Measurements from ENCODE around the gene LYZL1.
"Not testable (repeated sequence)": the region's sequence is repeated elsewhere in the genome, so short reads cannot be mapped to it uniquely, and the experiment has no call there.

The LYZL1 gene

DNA sequence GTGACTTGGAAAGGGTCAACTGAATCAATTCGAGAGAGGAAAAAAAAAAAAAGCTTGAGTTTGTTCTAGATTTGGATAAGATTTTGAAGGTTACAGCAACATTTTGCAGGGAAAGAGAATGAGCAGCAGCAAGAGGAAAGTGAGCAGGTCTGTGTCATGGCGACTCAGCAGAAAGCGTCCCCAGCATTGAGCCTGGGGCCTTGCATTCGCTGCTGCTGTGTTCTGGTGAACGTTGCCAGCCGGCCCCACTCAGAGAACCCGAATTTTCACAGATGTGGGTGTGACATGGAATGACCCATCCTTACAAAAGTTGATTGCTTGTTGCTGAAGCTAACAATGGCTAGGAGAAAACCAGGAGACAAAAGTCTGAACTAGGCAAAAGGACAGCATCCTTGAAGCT lies 21.6 kb downstream of the LYZL1 start:
- DNase-seq: not testable (repeated sequence)

DNA sequence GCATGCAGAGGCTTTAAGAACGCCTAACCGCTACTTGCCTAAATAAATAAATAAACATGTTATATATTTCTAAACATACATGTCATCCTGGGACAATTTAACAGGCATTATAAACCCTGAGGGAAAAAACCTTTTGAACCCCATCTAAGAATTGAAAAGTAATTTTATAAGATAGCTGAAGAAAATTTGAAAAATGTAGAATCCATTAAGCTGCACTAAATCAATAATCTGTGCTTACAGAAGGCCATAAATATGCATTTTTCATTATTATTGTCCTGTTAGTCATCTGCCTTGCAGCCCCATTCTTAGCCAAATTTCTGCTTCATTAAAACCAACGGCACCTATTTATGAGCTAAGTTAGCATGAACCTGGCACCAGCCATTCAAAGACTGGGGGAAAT lies 24.2 kb downstream of the LYZL1 start:
- no peak for DNase-seq

DNA sequence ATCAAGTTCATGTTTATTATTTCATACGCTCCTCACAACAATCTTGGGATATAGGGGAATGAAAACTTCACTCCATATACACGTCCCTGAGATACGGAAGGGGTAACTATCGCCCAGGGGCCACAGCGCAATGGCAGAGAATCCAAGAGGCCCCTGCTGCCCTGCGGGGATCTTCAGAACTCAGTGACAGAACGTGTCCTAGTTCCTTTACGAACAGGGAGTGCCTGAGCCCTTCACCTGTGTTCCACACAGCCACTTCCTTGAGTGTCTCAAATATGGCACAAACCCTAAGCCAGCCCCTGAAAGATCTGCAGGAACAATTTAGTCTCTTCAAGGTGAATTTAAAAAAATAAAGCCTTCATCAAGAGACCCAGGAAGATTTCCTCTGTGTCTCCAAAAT lies 25.9 kb downstream of the LYZL1 start:
- no peak for DNase-seq

DNA sequence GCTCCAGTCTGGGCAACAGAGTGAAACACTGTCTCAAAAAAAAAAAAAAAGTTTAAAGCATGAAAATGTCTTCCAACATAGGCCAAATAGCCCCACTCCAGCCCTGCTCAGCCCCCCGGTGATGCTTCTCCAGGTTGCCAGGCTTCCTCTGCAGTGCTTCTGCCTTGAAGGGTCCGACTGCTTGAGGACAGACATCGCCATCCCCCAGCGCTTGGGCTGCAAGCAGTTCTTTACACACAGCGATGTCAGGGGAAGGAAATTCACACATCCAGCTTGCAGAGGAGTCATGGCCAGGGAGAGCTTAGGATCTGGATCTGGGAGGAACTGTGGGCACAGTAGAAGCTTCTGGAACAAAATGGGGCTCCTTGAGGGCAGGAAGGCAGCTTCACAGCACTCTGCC lies 26.9 kb downstream of the LYZL1 start:
- DNase-seq: no peak

DNA sequence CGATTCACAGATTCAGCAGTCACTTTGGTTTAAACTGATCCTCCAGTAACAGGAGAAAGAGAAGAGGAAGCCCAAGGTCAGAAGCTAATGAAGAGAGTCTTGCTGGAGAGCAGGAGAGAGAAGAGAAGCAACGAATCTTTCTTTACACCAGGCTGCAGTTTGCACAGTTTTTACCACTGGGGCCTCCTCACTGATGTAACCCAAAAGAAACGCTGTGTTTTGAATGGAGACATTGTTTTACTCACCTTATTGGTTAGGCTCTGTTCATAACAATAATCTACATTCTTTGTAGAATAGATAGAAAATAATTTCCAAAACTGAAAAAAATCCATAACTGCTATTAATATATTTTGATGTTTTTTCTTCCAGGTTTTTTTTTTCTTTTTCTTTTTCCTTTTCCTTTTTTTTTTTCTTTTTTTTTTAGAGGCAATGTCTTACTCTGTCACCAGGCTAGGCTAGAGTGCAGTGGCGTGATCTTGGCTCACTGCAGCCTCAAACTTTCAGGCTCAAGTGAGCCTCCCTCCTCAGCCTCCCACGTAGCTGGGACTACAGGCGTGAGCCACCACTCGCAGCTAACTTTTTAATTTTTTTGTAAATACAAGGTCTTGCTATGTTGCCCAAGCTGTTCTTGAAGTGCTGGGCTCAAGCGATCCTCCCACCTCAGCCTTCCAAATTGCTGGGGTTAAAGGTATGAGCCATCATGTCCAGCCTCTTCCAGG lies 27.6 kb downstream of the LYZL1 start:
- no peak for DNase-seq

DNA sequence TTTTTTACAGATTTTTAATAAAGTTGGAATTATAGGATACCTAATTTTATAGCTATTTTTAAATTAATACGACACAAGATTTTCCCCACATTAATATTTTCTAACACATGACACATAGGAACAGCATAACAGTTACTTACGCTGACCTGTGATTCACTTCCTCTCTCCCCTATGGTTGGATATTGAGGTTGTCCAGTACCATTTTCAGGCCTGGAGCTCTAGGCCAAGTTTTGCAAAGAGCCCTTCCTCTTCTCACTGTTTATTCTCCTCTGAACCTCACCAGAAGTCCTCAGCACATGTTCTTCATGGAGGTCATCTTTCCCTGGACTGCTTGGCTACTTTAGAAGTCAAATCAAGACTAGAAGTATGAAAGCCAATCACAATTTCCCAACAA lies 28.2 kb downstream of the LYZL1 start:
- no peak for DNase-seq

DNA sequence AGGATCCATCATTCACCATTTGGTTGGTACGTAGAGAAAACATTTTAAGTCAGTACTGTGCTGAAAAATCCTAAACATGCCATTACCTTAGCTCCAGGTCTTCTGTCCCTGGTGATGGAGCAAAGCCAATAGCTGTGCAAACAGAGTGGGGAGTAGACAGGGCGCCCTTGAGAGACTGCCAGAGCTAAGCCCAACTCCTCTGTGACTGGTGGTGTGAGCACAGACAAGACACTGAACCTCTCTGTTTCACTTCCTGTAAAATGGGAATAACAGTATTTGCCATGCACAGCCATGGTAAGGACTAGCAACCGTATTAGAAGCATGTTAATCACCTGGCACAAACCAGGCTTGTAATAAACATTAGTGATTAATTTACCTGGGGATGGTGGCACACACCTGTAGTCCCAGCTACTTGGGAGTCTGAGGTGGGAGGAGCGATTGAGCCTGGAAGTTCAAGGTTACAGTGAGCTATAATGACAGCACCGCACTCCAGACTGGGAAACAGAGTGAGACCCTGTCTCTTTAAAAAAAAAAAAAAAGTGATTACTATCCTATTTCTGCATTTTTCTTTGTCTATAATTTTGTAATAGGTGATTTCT lies 28.7 kb downstream of the LYZL1 start:
- DNase-seq: no peak

DNA sequence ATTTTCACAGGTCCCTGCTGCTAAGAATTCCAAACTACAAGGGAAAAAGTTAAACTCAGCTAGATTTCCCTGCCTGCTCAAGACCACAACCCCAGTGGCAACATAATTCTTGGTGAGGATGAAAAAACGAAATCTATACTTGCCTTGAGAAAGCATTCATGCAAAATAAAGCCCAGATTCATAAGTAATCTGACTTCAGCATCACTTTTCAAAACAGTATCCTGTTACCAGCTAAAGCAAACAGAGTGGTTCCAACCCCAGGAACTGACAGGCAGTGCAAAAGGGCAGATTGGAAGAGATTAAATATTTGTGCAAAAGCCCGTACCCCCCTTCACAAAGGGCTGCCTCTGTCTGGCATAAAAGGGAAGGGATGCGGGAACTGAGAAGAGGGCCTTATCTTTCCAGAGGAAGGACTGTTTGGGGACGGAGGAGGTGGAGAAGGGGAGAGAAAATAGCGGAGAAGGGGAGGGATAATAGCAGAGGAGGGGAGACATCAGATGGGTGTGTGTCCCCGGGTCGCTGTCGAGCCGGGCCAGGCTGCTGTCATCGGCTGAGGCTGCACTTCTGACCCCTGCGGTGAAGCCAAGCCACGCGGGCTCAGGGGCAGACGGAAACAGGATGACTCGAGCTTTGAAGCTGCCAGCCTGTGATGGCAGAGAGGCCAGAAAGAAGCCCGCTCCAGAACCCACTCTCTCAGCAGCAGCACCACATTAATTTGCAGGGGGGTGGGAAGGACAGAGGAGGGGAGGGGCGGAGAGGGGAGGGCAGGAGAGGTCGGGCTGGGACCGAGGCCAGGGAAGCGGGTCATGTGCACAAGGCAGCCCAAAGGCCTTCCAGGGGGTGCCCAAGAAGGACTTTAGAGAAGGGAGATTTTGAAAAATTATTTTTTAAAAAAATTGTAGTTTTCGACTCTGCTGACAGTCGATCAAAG lies 29.5 kb downstream of the LYZL1 start:
- DNase-seq: not testable (repeated sequence)

DNA sequence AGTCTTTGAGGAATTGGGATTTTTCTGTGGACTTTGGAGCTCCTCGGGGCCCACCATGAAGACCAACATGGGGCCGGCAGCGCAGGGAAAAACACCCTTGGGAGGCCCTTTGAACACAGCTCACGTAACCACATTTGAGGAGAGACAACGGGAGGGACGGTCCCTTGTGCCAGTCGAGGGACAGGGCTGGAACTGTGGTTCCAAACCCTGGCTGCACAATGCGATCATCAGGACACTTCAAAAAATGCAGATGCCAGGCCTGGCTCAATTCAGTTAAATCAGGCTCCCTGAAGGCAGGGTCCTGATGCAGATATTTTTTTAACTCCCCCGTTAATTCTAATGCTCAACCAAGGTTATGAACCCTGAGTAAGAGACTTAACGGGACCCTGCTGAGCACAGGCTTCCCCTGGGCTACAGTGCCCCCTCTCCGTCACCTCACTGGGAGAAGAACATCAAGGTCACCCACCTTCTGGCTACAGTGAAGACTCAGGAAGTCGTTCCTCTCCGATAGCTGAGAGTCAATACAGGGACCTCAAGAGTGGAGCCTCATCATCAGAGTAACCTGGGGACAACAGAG lies 30.4 kb downstream of the LYZL1 start:
- DNase-seq: no peak

DNA sequence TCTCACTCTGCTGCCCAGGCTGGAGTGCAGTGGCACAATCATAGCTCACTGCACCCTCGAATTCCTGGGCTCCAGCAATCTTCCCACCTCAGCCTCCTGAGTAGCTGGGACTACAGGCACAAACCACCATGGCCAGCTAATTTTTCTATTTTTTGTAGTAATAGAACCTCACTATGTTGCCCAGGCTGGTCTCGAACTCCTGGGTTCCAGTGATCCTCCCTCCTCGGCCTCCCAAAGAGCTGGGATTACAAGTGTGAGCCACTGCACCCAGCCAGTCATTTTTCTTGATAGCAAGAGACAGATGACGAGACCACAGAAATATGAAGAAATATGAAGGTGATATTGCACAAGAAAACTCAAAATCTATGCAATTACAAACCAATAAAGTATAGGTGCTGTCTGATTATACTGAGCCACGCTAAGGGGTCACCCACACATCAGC lies 31.8 kb downstream of the LYZL1 start:
- DNase-seq: not testable (repeated sequence)

DNA sequence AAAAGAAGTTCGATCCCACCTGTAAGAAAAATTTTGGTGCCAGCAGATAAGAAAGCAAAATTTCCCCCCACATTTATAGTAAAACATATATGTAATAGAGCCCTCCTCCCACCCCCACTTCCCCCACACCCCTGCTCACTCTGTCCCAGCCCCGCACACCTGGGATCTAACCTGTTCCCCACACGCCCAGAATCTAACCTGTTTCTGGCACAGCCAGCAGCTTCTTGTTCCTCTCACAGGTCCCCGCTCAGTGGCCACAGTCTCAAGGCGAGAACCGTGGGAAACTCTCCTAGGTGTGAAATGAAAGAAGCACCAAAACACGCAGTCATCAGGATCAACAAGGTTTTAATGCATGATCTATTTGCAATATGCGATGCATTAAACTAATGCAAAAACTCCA lies 32.8 kb downstream of the LYZL1 start:
- DNase-seq: no peak

DNA sequence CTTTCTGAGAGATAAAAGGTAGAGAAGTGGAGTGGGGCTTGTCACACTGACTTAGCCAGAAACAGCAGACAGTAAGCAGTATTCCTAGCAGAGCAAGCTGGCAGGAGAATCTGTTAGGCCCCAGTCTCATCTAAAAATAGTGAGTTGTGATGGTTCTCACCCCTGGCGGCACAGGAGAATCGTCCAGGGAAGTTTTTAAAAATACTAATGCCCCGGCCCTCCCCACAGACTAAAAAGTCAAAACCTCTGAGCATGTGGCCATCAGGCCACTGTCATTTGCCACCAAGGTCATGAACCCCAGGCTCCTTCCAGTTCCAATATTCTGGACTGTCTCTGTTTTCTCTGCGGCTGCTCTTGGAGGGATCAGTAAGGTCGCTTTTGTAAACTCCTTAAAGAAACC lies 34.0 kb downstream of the LYZL1 start:
- DNase-seq: no peak

DNA sequence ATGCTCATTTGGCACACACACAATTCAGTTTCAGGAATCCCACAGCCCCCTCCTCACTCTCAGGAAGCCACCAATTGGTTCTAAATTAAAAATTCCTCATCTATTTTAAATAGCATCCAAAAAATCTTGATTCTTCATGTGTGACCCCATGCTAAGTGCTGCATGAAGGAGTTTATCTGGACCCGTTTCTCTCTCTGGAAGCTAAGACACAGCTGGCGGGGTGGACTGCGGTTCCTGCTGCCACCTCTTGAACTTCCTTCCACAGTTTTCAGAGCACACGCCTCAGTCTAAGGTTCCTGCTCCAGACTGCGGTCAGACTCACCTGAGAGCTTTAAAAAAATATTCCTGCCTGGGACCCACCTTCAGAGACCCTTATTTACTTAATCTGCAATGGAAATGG lies 34.5 kb downstream of the LYZL1 start:
- DNase-seq: no peak

DNA sequence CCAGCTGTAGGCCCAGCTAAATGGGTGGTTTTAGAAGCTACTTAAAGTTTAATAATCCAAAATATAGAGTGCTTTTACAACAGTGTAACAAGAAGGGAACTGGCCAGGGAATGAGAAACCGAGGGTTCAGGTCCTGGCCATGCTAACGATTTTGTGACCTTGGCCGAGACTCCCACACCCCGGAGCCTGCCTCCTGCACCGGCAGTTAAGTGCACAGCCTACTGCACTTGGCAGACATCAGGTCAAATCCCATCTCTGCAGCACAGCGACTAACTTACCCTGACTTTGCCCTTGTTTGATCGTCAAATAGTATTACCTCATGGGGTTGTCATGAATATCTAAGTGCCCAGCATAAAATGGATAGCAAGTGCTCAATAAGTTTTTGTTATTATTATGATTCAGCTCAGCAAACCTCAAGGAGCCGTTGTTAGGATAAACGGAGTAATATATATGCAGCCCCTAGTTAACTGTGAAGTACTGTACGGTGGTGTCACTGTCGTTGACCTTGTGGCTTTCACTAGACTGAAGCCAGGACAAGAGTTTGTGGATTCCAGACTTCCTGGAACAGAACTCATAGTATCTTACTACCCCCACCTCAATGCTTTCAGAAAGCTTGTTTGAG lies 35.5 kb downstream of the LYZL1 start:
- DNase-seq: no peak

DNA sequence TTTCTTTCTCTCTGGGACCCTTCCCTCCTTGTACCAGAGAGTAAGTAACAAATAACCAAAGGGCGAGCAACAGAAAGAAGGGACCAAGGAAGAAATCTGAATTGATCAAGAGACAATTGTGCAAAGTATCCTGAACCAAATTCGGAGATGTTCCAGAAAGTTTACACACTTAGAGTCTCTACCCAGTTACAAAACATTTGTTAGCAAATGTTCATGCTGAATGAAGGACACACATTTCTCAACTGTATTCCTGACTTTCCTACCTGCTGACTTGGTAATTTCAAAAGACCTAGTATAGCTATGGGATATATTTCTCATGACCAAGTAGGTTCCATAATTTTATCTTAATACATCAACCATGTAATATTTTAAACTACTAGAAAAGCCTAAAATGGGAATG lies 37.4 kb downstream of the LYZL1 start:
- DNase-seq: no peak

DNA sequence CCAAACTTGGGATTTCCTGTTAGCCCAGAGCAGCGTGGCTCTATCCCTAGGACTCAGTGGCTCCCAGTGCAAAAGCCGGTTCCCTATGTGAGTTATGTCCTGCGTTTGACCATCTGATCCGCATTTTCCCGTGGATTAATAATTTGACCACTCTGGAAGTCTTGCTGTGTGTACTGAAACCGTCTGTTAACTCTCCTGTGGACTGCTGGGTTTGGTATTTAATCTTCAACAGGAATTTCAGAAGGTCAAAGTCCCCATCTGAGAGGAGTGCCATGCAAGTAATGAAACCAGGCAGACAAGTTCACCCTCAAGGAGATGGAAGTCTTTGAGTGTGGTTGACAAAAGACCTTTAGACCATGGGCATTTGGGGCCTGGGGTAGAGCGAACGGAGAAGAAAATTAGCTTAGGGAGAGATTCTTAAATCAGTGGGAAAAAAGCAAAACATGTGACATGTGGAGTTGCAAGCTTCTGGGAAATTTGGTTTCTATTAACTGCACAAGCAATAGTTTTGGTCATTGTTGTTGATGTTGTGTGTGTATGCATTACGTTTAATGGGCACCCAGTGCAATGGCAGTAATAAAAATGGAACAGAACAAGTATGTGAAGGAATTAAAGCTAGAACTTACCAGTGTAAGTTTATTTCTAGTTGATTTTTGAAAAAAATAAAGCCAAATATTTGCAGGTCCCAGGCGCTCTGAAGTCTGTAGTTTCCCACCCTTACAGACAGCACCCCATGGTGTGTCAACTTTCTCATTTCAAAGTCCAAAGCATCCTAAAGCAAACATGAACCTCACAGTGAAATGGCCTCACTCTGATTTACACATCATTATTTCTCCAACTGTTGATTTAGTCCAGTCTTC lies 38.2 kb downstream of the LYZL1 start:
- DNase-seq: no peak

DNA sequence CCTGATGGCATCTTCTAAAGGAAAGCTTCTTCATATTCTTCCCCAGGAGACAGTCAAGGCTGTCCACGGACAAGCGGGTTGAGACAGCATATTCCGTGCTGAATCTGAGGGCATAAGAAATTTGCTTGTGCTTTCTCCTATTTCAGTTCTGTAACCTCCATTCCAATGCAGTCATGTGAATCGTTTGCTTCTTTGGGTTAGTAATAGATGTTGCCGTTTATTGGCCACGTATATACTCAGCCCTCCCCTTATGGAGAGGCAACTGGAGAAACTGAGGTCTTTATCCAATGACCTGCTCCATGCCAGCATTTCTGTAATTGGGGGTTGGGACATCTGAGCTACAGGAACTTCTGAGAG lies 38.9 kb downstream of the LYZL1 start:
- DNase-seq: no peak

DNA sequence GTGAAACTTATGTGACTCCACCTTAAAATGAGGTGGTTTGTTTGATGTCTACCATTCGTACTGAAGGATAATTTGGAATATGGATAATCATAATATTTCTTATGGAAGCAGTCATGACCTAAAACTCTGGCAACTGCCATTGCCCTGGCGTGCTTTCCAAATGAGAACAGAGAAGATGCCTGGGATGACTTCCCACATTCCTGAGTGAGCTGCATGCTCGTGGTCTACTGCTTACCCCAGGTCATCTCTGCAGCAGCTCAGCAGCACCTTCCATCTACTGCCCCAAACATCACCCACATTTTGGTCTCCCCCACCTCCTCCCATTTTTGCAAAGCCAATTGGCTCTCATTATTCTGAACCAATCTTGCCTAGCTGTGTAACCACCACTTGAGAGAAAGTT lies 40.1 kb downstream of the LYZL1 start:
- no peak for DNase-seq

DNA sequence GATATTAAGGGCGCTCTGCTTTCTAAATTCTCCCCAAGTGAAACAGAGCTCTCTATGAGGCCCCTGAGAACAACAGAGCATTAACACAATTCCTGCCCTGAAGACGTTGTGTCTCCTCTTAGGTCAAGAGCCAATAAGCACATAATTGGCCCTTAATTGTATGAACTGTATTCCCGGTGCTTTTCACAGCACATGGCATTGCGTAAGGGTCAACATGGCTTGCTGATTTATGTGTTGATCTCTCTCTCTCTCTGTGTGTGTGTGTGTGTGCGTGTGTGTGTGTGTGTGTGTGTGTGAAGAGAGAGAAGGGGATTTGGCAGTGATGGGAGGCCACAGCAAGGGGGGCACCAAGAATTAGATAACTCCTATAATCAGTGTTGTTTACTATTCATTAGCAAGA lies 40.5 kb downstream of the LYZL1 start:
- DNase-seq: peak; percentile 83

DNA sequence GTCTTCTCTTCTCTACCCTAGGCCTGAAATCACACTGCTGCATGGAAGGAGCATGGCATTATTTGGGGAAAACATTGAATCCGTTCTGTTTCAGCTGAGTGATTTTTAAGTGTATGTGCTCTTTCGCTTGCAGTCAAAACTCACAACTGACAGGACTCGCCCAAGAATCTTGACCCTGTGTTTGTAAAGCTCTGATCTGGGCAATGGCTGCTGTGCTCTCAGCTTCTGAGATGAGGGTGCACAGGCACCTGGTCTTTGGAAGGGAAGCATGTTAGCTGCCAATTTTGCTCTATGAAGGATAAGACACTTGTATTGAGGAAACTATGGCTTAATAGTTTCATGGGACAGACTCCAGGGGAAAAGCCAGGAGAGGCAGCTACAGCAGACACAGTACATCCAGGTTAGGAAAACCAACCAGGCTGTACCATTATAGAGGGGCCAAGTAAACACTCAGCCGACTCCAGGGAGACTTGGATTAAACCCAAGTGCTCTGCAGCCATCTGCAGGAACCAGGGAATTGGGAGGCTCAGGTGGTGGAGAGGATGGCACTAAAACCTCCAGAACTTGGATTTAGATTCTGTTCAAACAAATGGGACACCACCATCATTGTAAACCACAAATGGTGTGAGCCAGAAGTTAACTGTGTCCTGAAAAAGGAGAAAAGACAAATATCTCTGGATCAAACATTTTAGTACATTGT lies 43.3 kb downstream of the LYZL1 start:
- DNase-seq: no peak

DNA sequence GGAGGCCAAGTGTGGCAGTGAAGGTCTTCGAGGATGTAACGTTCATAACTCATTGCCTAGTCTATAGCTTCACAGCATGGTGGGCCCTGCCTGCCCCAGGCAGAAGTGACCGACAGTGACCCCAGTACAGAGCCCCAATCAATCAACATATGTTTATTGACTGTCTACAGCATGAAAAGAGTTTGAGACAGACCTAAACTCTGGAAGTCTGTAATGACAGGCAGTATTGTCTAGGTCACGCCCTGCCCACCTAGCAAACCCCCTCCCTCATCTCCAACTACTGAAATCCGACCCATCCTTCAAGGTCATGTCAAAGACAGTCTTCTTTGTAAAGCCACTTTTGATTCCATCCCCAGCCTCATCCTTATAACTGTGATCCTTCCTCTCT lies 43.9 kb downstream of the LYZL1 start:
- DNase-seq: no peak

DNA sequence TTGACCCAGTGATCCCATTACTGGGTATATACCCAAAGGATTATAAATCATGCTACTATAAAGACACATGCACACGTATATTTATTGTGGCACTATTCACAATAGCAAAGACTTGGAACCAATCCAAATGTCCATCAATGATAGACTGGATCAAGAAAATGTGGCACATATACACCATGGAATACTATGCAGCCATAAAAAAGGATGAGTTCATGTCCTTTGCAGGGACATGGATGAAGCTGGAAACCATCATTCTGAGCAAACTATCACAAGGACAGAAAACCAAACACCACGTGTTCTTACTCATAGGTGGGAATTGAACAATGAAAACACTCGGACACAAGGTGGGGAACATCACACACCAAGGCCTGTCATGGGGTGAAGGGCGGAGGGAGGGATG lies 48.7 kb downstream of the LYZL1 start:
- not testable (repeated sequence) for DNase-seq

Data from NCI-H748 treated with DMSO at 0.1 percent for 48 hours (cell line).